GM12878 (cell line): Measurements from ENCODE around the gene IL10. TPM values are rescaled to one million over a fixed set of nuclear protein-coding genes. Genes with fewer than 3 reads are reported as not detected.

Source experiments
- ATAC-seq: fragments of 200-7000 bp; cut with Tn5 transposase; 3 replicates; pipeline ENCODE4 v1.9.1; 2020; ENCODE audit warnings: mild to moderate bottlenecking, moderate library complexity
- BruUV-seq: library from RNA; stranded (reverse); fragments of 400-500 nt; replicated peaks from 2 replicates; lab custom pipeline; 2021; lab: Mats Ljungman, UMichigan
- CTCF ChIA-PET: fragments of 300-600 bp; sonication (Branson Sonifier 250); formaldehyde crosslinking; extraction: SDS; loops from one replicate; lab custom pipeline; 2021; ENCODE audit warnings: inconsistent platforms; lab: Yijun Ruan, JAX
- POLR2A ChIA-PET: fragments of 350-600 bp; formaldehyde crosslinking; extraction: SDS; loops from one replicate; lab custom pipeline; 2021; ENCODE audit warnings: inconsistent platforms; lab: Charles Lee
- RAD21 ChIA-PET: fragments of 300-600 bp; sonication (Branson Sonifier 250); formaldehyde crosslinking; loops from one replicate; lab custom pipeline; 2023; ENCODE audit warnings: antibody characterized with exemption; ENCODE audit not compliant: unreplicated experiment; lab: Charles Lee
- SMC1A ChIA-PET: fragments of 300-600 bp; sonication (Branson Sonifier 250); formaldehyde crosslinking; loops from one replicate; lab custom pipeline; 2023; ENCODE audit not compliant: unreplicated experiment, uncharacterized antibody; lab: Charles Lee
- DNase-seq: peaks from one replicate; pipeline ENCODE4 v3.0.0-alpha.2; 2011; ENCODE audit warnings: low read depth, low spot score
- FAIRE-seq: peaks from 3 replicates; lab custom pipeline; 2011; peaks lifted over from hg19 to GRCh38; lab: Jason Lieb, UNC
- H2AFZ ChIP-seq: 2 replicates; pipeline ENCODE4 v1.6.0; 2011; ENCODE audit warnings: low read depth, low read length, control low read depth; ENCODE audit not compliant: control insufficient read depth
- H3K27ac ChIP-seq: 2 replicates; pipeline ENCODE4 v1.5.1; 2011; ENCODE audit warnings: control low read depth; ENCODE audit not compliant: control insufficient read depth, insufficient read depth
- H3K27me3 ChIP-seq, 2 experiments: replicated peaks in 1 of 2; 2 replicates each; pipeline versions ENCODE4 v1.6.0 to v1.6.1; 2011; ENCODE audit warnings: low read length in 1 of 2; ENCODE audit not compliant: control insufficient read depth in 2 of 2, insufficient read depth in 2 of 2
- H3K36me3 ChIP-seq, 2 experiments: 2 replicates each; pipeline ENCODE4 v1.5.1; 2011; ENCODE audit warnings: low read length in 1 of 2; ENCODE audit not compliant: control insufficient read depth in 2 of 2, insufficient read depth in 2 of 2
- H3K4me1 ChIP-seq: 2 replicates; pipeline ENCODE4 v1.6.1; 2011; ENCODE audit warnings: mild to moderate bottlenecking, low read length, moderate library complexity, mixed read lengths; ENCODE audit not compliant: control insufficient read depth, insufficient read depth
- H3K4me2 ChIP-seq: 2 replicates; pipeline ENCODE4 v1.6.0; 2011; ENCODE audit warnings: control low read depth; ENCODE audit not compliant: control insufficient read depth, insufficient read depth
- H3K4me3 ChIP-seq: fragments of 200-600 bp; sonication (generic); 2 replicates; pipeline ENCODE4 v1.5.1; 2016
- H3K79me2 ChIP-seq: 2 replicates; pipeline ENCODE4 v1.6.0; 2011; ENCODE audit warnings: low read length; ENCODE audit not compliant: control insufficient read depth, insufficient read depth
- H3K9ac ChIP-seq: 2 replicates; pipeline ENCODE4 v1.8.0; 2011; ENCODE audit warnings: low read length, control low read depth, mixed read lengths; ENCODE audit not compliant: control insufficient read depth, insufficient read depth
- H3K9me3 ChIP-seq: replicated peaks from 3 replicates; pipeline ENCODE4 v1.5.1; 2011; ENCODE audit warnings: mild to moderate bottlenecking, low read length; ENCODE audit not compliant: control insufficient read depth, insufficient read depth
- H4K20me1 ChIP-seq: 2 replicates; pipeline ENCODE4 v1.6.0; 2011; ENCODE audit not compliant: control insufficient read depth, insufficient read depth
- NFYA ChIP-seq: IDR thresholded peaks from 2 replicates; pipeline ENCODE4 v1.6.1; 2011; ENCODE audit warnings: low read depth, mild to moderate bottlenecking, low read length, improper control_type of control experiment, borderline replicate concordance
- POLR2AphosphoS5 ChIP-seq: IDR thresholded peaks from 2 replicates; pipeline ENCODE4 v1.6.1; 2011; ENCODE audit warnings: mild to moderate bottlenecking, low read length, inconsistent platforms
- RFX5 ChIP-seq: IDR thresholded peaks from 2 replicates; pipeline ENCODE4 v1.6.1; 2011; ENCODE audit warnings: low read depth, low read length, improper control_type of control experiment
- SUZ12 ChIP-seq: fragments of 200-600 bp; sonication (generic); IDR thresholded peaks from one replicate; pipeline ENCODE4 v1.6.1; 2018; ENCODE audit warnings: antibody characterized with exemption, mild to moderate bottlenecking; ENCODE audit not compliant: unreplicated experiment
- WGBS: methylation state at CpG from one replicate; pipeline ENCODE4 v1.1.6; 2016; ENCODE audit warnings: low lambda C conversion rate; ENCODE audit not compliant: insufficient replicate concordance, insufficient coverage; ENCODE audit errors: missing lambda C conversion rate; 5-methylcytosine and 5-hydroxymethylcytosine counted together
- in situ Hi-C: fragments of 300-500 bp; cut with MboI; formaldehyde crosslinking; loops from 9 replicates; pipeline ENCODE4 v1.14.3; 2018; ENCODE audit warnings: mixed read lengths
- intact Hi-C: fragments of 100-400 bp; cut with micrococcal nuclease; formaldehyde crosslinking; loops from one replicate; pipeline ENCODE4 v1.14.2; 2022; ENCODE audit not compliant: unreplicated experiment
- polyA plus RNA-seq, 11 experiments: library from polyadenylated mRNA; depleted of rRNA in 4 of 11; unstranded in 6 of 11; stranded (reverse) in 5 of 11; fragments of >200 nt; fragmentation: Nextera tagmentation in 4 of 11; fragmentation: Illumina TruSeq in 1 of 11; extraction: Ambion mirVana in 4 of 11; extraction: Trizol in 1 of 11; gene quantifications; 1 replicate in 1 of 11; 2 replicates in 10 of 11; pipeline versions ENCODE4 v1.2.1 to v1.2.3, GENCODE V29; 2011 to 2016; ENCODE audit warnings: inconsistent platforms in 2 of 11, missing spikeins in 2 of 11, low read depth in 1 of 11
- total RNA-seq, 4 experiments: library from RNA; depleted of rRNA in 3 of 4; stranded (reverse); fragments of >200 nt in 3 of 4; fragmentation: Illumina TruSeq in 1 of 4; extraction: Trizol in 1 of 4; gene quantifications; 2 replicates each; pipeline versions ENCODE4 v1.2.1 to v1.2.3, GENCODE V29; 2013 to 2021
- TF ChIP-seq, protein P1 (sequence below): fragments of 150-350 bp; IDR thresholded peaks from 2 replicates; pipeline ENCODE4 v1.6.1; 2016; ENCODE audit warnings: low read depth, low read length
- TF ChIP-seq, protein P2 (sequence below): fragments of 450-650 bp; formaldehyde crosslinking; IDR thresholded peaks from 2 replicates; pipeline ENCODE4 v1.5.0; 2022; ENCODE audit warnings: mild to moderate bottlenecking, missing genetic modification characterization

The IL10 gene
- total and polyA plus RNA-seq, 10 of the 15 experiments (the other 5 are each of a cell fraction or from before 2014, with no cell fraction given), result 0.34 to 5.0 (median 1.1) TPM

DNA sequence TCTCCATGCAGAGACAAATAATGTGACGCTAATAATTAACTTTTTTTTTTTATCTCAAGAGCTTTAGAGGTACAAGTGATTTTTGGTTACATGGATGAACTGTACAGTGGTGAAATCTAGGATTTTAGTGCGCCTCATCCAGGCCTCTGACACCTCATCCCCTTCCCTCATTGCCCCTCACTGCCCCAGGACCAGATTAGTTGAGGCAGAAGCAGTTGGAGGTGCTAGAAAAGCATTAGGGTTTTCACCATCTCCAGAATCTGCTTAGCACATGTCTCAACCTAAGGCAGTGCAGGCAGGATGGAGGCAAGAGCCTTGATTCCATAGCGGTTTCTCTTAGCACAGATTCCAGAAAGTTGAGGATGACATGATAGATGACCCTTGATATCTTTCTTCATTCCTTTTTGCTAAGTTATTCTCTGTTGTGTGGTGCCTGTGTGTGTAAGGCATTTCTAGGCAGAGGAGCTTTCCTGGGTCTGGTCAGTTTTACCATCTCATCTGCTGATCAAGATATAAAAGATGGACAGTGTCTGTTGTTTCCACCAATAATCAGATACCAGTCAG, 16.3 kb upstream of the IL10 start:
- H3K4me3 ChIP-seq, result no peak overlapping the region
- WGBS, result 100% methylated on average over 3 of the region's 3 CpGs
- peaks cover 6% of the 10 kb centered on the region for H3K79me2 ChIP-seq
- no peak overlapping the region for H3K4me2 ChIP-seq
- H2AFZ ChIP-seq, result no peak overlapping the region
- H3K27me3 ChIP-seq, result no peaks in the 10 kb centered on the region
- TF ChIP-seq NFYA (no peak), RFX5 (no peak), POLR2AphosphoS5 (no peak), SUZ12 (no peak)
- TF ChIP-seq, protein P1, sequence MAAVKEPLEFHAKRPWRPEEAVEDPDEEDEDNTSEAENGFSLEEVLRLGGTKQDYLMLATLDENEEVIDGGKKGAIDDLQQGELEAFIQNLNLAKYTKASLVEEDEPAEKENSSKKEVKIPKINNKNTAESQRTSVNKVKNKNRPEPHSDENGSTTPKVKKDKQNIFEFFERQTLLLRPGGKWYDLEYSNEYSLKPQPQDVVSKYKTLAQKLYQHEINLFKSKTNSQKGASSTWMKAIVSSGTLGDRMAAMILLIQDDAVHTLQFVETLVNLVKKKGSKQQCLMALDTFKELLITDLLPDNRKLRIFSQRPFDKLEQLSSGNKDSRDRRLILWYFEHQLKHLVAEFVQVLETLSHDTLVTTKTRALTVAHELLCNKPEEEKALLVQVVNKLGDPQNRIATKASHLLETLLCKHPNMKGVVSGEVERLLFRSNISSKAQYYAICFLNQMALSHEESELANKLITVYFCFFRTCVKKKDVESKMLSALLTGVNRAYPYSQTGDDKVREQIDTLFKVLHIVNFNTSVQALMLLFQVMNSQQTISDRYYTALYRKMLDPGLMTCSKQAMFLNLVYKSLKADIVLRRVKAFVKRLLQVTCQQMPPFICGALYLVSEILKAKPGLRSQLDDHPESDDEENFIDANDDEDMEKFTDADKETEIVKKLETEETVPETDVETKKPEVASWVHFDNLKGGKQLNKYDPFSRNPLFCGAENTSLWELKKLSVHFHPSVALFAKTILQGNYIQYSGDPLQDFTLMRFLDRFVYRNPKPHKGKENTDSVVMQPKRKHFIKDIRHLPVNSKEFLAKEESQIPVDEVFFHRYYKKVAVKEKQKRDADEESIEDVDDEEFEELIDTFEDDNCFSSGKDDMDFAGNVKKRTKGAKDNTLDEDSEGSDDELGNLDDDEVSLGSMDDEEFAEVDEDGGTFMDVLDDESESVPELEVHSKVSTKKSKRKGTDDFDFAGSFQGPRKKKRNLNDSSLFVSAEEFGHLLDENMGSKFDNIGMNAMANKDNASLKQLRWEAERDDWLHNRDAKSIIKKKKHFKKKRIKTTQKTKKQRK, result no peak
- TF ChIP-seq, protein P2, sequence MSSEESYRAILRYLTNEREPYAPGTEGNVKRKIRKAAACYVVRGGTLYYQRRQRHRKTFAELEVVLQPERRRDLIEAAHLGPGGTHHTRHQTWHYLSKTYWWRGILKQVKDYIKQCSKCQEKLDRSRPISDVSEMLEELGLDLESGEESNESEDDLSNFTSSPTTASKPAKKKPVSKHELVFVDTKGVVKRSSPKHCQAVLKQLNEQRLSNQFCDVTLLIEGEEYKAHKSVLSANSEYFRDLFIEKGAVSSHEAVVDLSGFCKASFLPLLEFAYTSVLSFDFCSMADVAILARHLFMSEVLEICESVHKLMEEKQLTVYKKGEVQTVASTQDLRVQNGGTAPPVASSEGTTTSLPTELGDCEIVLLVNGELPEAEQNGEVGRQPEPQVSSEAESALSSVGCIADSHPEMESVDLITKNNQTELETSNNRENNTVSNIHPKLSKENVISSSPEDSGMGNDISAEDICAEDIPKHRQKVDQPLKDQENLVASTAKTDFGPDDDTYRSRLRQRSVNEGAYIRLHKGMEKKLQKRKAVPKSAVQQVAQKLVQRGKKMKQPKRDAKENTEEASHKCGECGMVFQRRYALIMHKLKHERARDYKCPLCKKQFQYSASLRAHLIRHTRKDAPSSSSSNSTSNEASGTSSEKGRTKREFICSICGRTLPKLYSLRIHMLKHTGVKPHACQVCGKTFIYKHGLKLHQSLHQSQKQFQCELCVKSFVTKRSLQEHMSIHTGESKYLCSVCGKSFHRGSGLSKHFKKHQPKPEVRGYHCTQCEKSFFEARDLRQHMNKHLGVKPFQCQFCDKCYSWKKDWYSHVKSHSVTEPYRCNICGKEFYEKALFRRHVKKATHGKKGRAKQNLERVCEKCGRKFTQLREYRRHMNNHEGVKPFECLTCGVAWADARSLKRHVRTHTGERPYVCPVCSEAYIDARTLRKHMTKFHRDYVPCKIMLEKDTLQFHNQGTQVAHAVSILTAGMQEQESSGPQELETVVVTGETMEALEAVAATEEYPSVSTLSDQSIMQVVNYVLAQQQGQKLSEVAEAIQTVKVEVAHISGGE, result no peak
- SMC1A ChIA-PET, result interaction anchor here (0.5 to 18.3 kb wide), 7 partner anchors 12 to 159 kb away, joined by 3 to 410 read pairs (median 10); partner anchors contain the start of genes IL10 and IL19
- ATAC-seq (no peak), FAIRE-seq (no peak), DNase-seq (no peak)
- in situ Hi-C loops, result loop anchor here (10.0 kb wide), 1 partner anchor 734 kb away; the partner anchor contains the start of gene RHEX
- RAD21 ChIA-PET, result interaction anchor here (0.6 to 13.8 kb wide), 5 partner anchors 13 to 69 kb away, joined by 3 to 363 read pairs (median 13); partner anchors contain the start of genes IL10 and IL19
- H3K4me1 ChIP-seq, result peaks cover 68% of the 10 kb centered on the region
- H3K36me3 ChIP-seq, result no peaks in the 10 kb centered on the region
- no peak overlapping the region for H3K27ac ChIP-seq
- POLR2A ChIA-PET, result interaction anchor here (13.9 kb wide), 1 partner anchor 18 kb away, joined by 283 read pairs; the partner anchor contains the start of genes IL10 and IL19
- no peaks in the 10 kb centered on the region for H3K9me3 ChIP-seq
- no peak overlapping the region for H3K9ac ChIP-seq
- BruUV-seq, result no TSS peak
- H4K20me1 ChIP-seq, result no peaks in the 10 kb centered on the region
- intact Hi-C loops, result no loop called here
- CTCF ChIA-PET, result interaction anchor here (0.6 to 14.2 kb wide), 5 partner anchors 14 to 54 kb away, joined by 3 to 221 read pairs (median 6); partner anchors contain the start of genes IL10 and IL19
